Activated CD8-positive, alpha-beta T cell treated with anti-CD3 and anti-CD28 coated beads for 36 hours (primary cell): Measurements from ENCODE around the gene RPL10A. TPM values are rescaled to one million over a fixed set of nuclear protein-coding genes. Genes with fewer than 3 reads are reported as not detected.
A peak's percentile ranks its signal among the peaks of the same experiment; 100 is the strongest.

Experiments used
- ATAC-seq: fragments of 200-7000 bp; cut with Tn5 transposase; one replicate; pipeline ENCODE4 v1.10.0; 2021; ENCODE audit warnings: mild to moderate bottlenecking, moderate library complexity
- CTCF ChIA-PET: fragments of 350-600 bp; sonication (Branson Sonifier 250); formaldehyde crosslinking; loops from one replicate; lab custom pipeline; 2021; ENCODE audit warnings: antibody characterized with exemption; lab: Charles Lee
- POLR2A ChIA-PET: fragments of 350-600 bp; sonication (Branson Sonifier 250); formaldehyde crosslinking; loops from one replicate; lab custom pipeline; 2021; ENCODE audit warnings: antibody characterized with exemption; lab: Charles Lee
- DNase-seq: peaks from one replicate; pipeline ENCODE4 v3.0.0-alpha.2; 2020
- H3K27ac Mint-ChIP-seq: one replicate; pipeline ENCODE4 v1.8.0; 2021; ENCODE audit warnings: mild to moderate bottlenecking, mixed read lengths
- H3K27me3 Mint-ChIP-seq: one replicate; pipeline ENCODE4 v1.8.0; 2021; ENCODE audit warnings: mixed read lengths
- H3K36me3 Mint-ChIP-seq: one replicate; pipeline ENCODE4 v1.8.0; 2021; ENCODE audit warnings: low read depth, mixed read lengths
- H3K4me1 Mint-ChIP-seq: one replicate; pipeline ENCODE4 v1.8.0; 2021; ENCODE audit warnings: low read depth, mixed read lengths
- H3K4me3 Mint-ChIP-seq: one replicate; pipeline ENCODE4 v1.8.0; 2021; ENCODE audit warnings: mild to moderate bottlenecking, moderate library complexity, mixed read lengths
- H3K9me3 Mint-ChIP-seq: one replicate; pipeline ENCODE4 v1.8.0; 2021; ENCODE audit warnings: mixed read lengths
- CTCF ChIP-seq: fragments of 200-600 bp; IDR thresholded peaks from one replicate; pipeline ENCODE4 v1.8.0; 2022; ENCODE audit warnings: antibody characterized with exemption, mild to moderate bottlenecking
- intact Hi-C: fragments of 100-400 bp; cut with micrococcal nuclease; formaldehyde crosslinking; loops from one replicate; pipeline ENCODE4 v1.10.0; 2022
- total RNA-seq, 2 experiments: library from RNA; stranded (reverse); gene quantifications; one replicate each; pipeline ENCODE4 v1.2.3, GENCODE V29; 2021

RPL10A gene
- total RNA-seq = 1,000 to 10,000 TPM; 2,322 to 2,393 TPM

- Mint-ChIP-seq H3K27ac (peak within 1 kb of the TSS; percentile 98), H3K36me3 (peaks cover 60% of the 10 kb centered on the region), H3K4me3 (peak within 1 kb of the TSS; percentile 97), H3K9me3 (no peaks in the 10 kb centered on the region), H3K4me1 (peaks cover 38% of the 10 kb centered on the region), H3K27me3 (no peaks in the 10 kb centered on the region)
- ChIA-PET CTCF (interaction anchor here (0.7 to 3.1 kb wide), 22 partner anchors 9 to 175 kb away, joined by 3 to 35 read pairs (median 4); partner anchors contain the start of genes DEF6, FANCE and PPARD), POLR2A (interaction anchor here (0.6 to 16.3 kb wide), 32 partner anchors 9 to 272 kb away, joined by 3 to 327 read pairs (median 4); partner anchors contain the start of genes DEF6, FANCE, PPARD and TEAD3)
- DNase-seq (peak; percentile 96), ATAC-seq (peak; percentile 91)
- TF ChIP-seq CTCF = peak; percentile 85
- intact Hi-C loops = loop anchor here (5.0 kb wide), 1 partner anchor 171 kb away; the partner anchor contains the start of gene DEF6
Observed at GRCh38 chr6:35468181-35468979, at the start of gene RPL10A. RPL10A (plus strand) TSS chr6:35468401; CDS start chr6:35468435, 34 bp downstream.

- ChIA-PET CTCF (interaction anchor here (0.8 to 4.5 kb wide), 8 partner anchors 10 to 71 kb away, joined by 3 to 43 read pairs (median 5); partner anchors contain the start of genes FANCE and RPL10A), POLR2A (interaction anchor here (1.0 to 2.0 kb wide), 4 partner anchors 8 to 59 kb away, joined by 3 to 7 read pairs (median 3); partner anchors contain the start of gene RPL10A)
- no peak overlapping the region for H3K4me3 Mint-ChIP-seq
- DNase-seq (peak; percentile 44), ATAC-seq (peak; percentile 32)
- no peaks in the 10 kb centered on the region for H3K9me3 Mint-ChIP-seq
- intact Hi-C loops = no loop called here
- peaks cover 27% of the 10 kb centered on the region for H3K36me3 Mint-ChIP-seq
- TF ChIP-seq CTCF = no peak
- peaks cover 35% of the 10 kb centered on the region for H3K4me1 Mint-ChIP-seq
- H3K27ac Mint-ChIP-seq = peak overlapping the region; percentile 87
- H3K27me3 Mint-ChIP-seq = no peaks in the 10 kb centered on the region
Observed at GRCh38 chr6:35419417-35419816, 48.8 kb upstream of the RPL10A start.

GRCh38 chr6:35419961-35420360 is 48.2 kb upstream of the RPL10A start:
- no peaks in the 10 kb centered on the region for H3K27me3 Mint-ChIP-seq
- TF ChIP-seq CTCF = no peak
- peaks cover 30% of the 10 kb centered on the region for H3K36me3 Mint-ChIP-seq
- H3K9me3 Mint-ChIP-seq = no peaks in the 10 kb centered on the region
- intact Hi-C loops = no loop called here
- ChIA-PET POLR2A (interaction anchor here (1.6 to 2.0 kb wide), 2 partner anchors 9 to 48 kb away, joined by 3 to 7 read pairs; partner anchors contain the start of gene RPL10A), CTCF (interaction anchor here (0.8 to 4.5 kb wide), 8 partner anchors 11 to 72 kb away, joined by 3 to 43 read pairs (median 5); partner anchors contain the start of genes FANCE and RPL10A)
- no peak overlapping the region for H3K4me3 Mint-ChIP-seq
- DNase-seq (no peak), ATAC-seq (no peak)
- peaks cover 33% of the 10 kb centered on the region for H3K4me1 Mint-ChIP-seq
- no peak overlapping the region for H3K27ac Mint-ChIP-seq

GRCh38 chr6:35425284-35425683 is 42.9 kb upstream of the RPL10A start:
- H3K4me1 Mint-ChIP-seq = no peaks in the 10 kb centered on the region
- H3K9me3 Mint-ChIP-seq = peaks cover 16% of the 10 kb centered on the region
- peaks cover 27% of the 10 kb centered on the region for H3K36me3 Mint-ChIP-seq
- H3K27ac Mint-ChIP-seq = no peak overlapping the region
- ChIA-PET POLR2A (interaction anchor here (0.6 kb wide), 1 partner anchor 43 kb away, joined by 3 read pairs; no protein-coding TSS in a partner anchor), CTCF (interaction anchor here (1.0 to 1.1 kb wide), 2 partner anchors 24 kb away, joined by 3 read pairs; no protein-coding TSS in a partner anchor)
- no peak for TF ChIP-seq CTCF
- no peak overlapping the region for H3K4me3 Mint-ChIP-seq
- no peaks in the 10 kb centered on the region for H3K27me3 Mint-ChIP-seq
- DNase-seq (no peak), ATAC-seq (no peak)
- intact Hi-C loops = no loop called here
